Measurements from ENCODE around the gene ALG12.

The ALG12 gene

DNA sequence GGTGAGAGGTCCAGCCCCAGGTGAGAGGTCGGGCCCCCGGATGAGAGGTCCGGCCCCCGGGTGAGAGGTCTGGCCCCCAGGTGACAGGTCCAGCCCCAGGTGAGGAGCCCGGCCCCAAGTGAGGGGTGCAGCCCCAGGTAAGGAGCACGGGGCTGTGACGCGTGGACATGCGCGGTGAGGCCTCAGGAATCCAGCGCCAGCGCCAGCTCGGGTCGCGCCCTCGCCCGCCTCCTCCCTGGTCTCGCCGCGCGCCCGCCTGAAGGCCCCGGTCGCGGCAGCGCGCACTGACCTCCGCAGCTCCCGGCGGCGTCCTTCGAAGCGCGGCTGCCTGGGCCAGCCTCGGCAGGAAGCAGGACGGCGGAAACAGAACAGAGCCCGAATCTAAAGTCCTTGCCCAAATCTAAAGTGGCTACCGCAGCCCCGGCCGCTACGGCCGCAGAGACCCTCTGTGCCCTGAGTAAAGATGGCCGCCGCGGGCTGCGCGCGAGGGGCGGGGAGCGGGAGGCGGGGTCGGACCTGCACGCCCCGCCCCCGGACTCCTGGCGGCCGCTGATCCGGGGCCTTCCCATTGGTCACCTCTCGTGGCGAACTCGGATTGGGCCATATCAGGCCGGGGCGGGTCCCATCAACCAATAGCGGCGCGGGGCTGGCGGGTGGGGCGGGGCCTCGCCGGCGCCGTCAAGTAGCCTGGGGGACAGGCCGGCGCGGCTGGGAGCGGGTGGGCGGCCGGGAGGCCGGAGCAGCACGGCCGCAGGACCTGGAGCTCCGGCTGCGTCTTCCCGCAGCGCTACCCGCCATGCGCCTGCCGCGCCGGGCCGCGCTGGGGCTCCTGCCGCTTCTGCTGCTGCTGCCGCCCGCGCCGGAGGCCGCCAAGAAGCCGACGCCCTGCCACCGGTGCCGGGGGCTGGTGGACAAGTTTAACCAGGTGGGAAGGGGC is at the start of gene ALG12, which contains the start of gene CRELD2:
TSS of gene ALG12 (minus strand) at position 465 of the 937 bp plus-strand sequence. CDS start 4,673 bp downstream, outside the sequence.
TSS of gene CRELD2 (plus strand) at position 661 of the 937 bp plus-strand sequence. CDS start at position 797, 136 bp downstream.
- H3K4me3 ChIP-seq (ENCODE audit: low read depth, low read length): peak within 1 kb of the TSS; percentile 75
- peak; percentile 91 for DNase-seq (ENCODE audit: low read depth)

GRCh38 chr22:49967706-49968208 is 49.5 kb upstream of the ALG12 start:
- no peak for DNase-seq (ENCODE audit: low read depth)
- H3K4me3 ChIP-seq (ENCODE audit: low read depth, low read length): no peak overlapping the region

GRCh38 chr22:49966774-49967705 is 48.8 kb upstream of the ALG12 start:
- DNase-seq (ENCODE audit: low read depth): no peak
- no peak overlapping the region for H3K4me3 ChIP-seq (ENCODE audit: low read depth, low read length)

DNA sequence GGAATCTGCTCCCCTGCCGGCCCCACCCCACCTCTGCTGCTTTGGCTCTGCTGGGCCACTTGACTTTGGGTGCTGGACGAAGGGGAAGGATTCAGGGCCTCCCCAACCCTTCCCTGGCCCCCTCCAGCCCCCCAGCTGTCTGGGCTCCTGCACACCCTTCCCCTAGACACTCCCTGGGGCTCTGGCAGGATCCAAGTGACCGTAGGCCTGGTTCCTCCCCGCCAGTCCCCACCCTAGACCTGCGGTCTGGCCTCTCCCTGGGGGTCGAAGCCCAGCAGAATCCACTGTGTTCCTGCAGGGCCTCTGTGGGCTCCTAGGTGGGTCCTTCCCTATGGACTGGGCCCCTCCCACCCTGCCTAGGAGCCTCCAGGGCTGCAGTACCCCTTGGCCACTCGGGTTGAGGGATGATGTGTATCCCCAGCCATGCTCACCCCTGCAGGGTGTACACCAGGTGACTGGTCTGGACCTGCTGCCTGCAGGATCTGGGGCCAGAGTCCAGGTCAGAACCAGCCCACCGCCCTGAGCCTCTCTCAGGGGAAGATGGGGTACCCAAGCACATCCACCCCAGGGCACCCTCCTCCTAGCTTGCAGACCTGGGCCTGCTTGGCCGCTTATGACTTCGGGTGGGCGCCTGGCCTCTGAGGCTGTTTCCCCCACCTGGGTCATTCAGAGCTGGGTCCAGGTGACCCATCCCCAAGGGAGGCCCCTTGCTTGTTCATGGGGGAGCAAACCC is 48.0 kb upstream of the ALG12 start:
- no peak for DNase-seq (ENCODE audit: low read depth)
- H3K4me3 ChIP-seq (ENCODE audit: low read depth, low read length): no peak overlapping the region

DNA sequence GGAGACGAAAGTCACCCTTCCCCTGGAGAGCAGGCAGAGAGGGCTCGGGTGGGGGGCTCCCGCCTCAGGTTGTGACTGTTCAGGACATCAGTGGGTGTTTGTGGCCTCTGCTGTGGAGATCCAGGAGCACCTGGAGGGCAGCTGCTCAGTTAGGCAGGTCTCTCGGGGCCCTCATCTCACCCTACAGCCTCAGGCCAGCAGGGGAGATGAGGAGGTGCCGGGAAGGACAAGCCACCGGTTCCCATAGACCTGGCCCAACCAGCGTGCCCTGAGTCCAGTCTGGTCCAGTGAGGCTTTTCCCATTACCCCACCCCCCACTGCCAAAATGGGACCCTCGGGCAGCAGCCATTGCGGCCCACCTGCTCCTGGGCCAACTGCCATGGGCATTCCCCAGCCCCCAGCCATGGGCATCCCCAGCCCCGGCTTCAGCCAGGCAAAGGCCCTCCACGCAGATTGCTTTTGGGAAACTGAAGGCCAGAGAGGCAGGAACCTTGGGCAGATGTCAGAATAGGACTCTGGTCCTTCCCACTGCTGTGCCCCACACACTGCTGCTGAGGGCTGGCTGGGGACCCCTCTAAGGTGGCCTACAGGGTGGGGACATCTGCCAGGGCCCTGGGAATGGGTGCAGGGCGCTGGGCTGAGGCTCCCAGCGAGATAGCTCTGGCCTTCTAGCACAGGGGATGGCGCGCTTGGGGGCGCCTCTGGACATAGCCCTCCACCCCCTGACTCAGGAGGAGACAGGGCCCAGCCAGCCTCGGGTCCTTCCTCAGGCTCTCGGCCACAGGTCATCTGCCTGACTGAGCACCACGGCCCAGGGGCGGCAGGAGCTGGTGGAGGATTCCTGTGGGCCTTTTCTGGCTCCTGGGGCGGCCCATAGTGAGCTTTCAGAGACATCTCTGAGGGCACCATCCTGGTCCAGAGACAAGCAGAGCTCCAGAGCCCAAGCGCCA is 47.1 kb upstream of the ALG12 start:
- no peak overlapping the region for H3K4me3 ChIP-seq (ENCODE audit: low read depth, low read length)
- DNase-seq (ENCODE audit: low read depth): no peak

- H3K4me3 ChIP-seq (ENCODE audit: low read depth, low read length): no peak overlapping the region
- DNase-seq (ENCODE audit: low read depth): no peak
These were observed 46.2 kb upstream of the ALG12 start for GRCh38 chr22:49964136-49965090.

DNA sequence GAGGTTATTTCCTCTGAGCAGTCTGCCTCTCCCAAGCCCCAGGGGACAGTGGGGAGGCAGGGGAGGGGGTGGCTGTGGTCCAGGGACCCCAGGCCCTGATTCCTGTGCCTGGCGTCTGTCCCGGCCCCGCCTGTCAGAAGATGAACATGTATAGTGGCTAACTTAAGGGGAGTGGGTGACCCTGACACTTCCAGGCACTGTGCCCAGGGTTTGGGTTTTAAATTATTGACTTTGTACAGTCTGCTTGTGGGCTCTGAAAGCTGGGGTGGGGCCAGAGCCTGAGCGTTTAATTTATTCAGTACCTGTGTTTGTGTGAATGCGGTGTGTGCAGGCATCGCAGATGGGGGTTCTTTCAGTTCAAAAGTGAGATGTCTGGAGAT is 45.4 kb upstream of the ALG12 start:
- no peak overlapping the region for H3K4me3 ChIP-seq (ENCODE audit: low read depth, low read length)
- DNase-seq (ENCODE audit: low read depth): no peak

DNA sequence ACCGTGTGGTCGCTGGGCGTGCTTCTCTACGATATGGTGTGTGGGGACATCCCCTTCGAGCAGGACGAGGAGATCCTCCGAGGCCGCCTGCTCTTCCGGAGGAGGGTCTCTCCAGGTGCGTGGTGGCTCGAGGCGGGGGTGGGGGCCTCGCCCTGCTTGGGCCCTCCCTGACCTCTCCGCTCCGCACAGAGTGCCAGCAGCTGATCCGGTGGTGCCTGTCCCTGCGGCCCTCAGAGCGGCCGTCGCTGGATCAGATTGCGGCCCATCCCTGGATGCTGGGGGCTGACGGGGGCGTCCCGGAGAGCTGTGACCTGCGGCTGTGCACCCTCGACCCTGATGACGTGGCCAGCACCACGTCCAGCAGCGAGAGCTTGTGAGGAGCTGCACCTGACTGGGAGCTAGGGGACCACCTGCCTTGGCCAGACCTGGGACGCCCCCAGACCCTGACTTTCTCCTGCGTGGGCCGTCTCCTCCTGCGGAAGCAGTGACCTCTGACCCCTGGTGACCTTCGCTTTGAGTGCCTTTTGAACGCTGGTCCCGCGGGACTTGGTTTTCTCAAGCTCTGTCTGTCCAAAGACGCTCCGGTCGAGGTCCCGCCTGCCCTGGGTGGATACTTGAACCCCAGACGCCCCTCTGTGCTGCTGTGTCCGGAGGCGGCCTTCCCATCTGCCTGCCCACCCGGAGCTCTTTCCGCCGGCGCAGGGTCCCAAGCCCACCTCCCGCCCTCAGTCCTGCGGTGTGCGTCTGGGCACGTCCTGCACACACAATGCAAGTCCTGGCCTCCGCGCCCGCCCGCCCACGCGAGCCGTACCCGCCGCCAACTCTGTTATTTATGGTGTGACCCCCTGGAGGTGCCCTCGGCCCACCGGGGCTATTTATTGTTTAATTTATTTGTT is 44.8 kb upstream of the ALG12 start:
- no peak for DNase-seq (ENCODE audit: low read depth)
- H3K4me3 ChIP-seq (ENCODE audit: low read depth, low read length): peak overlapping the region; percentile 68

DNA sequence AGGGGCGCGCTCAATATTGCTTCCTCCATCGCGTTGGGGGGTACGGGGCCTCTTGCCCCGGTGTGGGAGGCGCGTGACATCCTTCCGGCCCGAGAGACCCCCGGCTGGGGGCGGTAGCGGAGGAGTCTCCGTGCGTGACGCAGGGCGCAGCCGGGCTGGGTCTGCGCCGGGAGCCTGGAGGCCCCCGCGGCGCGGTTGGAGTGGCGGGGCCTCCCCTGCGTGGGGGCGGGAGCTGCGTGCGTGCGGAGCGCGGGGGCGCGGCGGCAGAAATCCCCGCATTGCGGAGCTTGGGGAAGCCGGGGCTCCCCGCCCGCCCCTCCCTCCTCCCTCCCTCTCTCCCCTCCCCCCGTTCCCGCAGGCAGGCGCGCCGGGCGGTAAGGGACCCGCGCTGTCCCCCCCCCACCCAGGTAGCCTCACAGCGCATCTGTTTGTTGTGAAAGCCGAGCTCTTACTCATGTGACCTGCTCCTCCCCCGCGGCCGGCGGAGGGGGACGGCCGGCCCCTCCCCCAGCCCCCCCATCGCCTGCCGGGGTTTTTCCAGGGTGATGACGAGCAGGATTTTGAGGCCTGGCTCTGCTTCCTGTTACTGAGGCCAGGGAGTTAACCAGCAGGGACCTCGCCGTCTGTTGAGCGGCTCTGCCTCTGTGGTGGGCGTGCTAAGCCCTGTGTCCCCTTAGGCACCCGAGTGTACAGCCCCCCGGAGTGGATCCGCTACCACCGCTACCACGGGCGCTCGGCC is 43.9 kb upstream of the ALG12 start:
- peak; percentile 71 for DNase-seq (ENCODE audit: low read depth)
- peak overlapping the region; percentile 68 for H3K4me3 ChIP-seq (ENCODE audit: low read depth, low read length)

DNA sequence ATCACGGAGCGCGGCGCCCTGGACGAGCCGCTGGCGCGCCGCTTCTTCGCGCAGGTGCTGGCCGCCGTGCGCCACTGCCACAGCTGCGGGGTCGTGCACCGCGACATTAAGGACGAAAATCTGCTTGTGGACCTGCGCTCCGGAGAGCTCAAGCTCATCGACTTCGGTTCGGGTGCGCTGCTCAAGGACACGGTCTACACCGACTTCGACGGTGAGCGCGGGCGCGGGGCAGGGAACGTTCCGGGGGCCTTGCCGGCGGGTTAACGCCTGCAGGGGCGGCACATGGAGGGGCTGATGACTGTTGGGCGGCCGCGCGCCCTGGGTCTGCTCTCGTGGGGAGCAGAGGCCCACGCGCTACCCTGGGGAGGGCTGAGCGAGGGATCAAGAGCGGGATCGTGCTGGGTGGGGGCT is 43.4 kb upstream of the ALG12 start:
- H3K4me3 ChIP-seq (ENCODE audit: low read depth, low read length): peak overlapping the region; percentile 68
- no peak for DNase-seq (ENCODE audit: low read depth)

GRCh38 chr22:49961005-49961600 is 42.9 kb upstream of the ALG12 start:
- DNase-seq (ENCODE audit: low read depth): no peak
- peak overlapping the region; percentile 68 for H3K4me3 ChIP-seq (ENCODE audit: low read depth, low read length)

DNA sequence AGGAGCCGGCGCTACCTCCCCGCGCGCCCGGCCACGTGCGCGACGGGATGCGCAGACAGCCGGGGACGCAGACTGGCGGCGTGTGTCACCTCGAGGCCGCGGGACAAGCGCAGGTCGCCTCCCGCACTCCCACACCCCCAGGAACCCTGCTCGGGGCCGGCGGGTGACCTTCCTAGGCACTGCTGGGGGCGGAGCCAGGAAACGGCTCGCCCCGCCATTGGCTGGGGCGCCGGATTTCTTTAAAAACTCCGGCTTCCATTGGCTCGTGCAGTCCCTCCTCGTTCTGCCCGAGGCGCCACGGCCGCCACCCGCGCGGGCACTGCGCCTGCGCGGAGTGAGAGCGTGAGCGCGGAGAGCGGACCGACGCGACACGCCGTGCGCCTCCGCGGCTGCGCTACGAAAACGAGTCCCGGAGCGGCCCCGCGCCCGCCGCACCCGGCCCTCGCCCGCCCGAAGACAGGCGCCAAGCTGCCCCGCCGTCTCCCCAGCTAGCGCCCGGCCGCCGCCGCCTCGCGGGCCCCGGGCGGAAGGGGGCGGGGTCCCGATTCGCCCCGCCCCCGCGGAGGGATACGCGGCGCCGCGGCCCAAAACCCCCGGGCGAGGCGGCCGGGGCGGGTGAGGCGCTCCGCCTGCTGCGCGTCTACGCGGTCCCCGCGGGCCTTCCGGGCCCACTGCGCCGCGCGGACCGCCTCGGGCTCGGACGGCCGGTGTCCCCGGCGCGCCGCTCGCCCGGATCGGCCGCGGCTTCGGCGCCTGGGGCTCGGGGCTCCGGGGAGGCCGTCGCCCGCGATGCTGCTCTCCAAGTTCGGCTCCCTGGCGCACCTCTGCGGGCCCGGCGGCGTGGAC is 42.1 kb upstream of the ALG12 start, which contains the start of gene PIM3:
TSS of gene PIM3 (plus strand) at position 614 of the 846 bp plus-strand sequence. CDS start at position 790, 176 bp downstream.
- peak; percentile 89 for DNase-seq (ENCODE audit: low read depth)
- H3K4me3 ChIP-seq (ENCODE audit: low read depth, low read length): peak within 1 kb of the TSS; percentile 68

GRCh38 chr22:49959782-49960158 is 41.5 kb upstream of the ALG12 start:
- DNase-seq (ENCODE audit: low read depth): no peak
- peak overlapping the region; percentile 68 for H3K4me3 ChIP-seq (ENCODE audit: low read depth, low read length)

Measured in skeletal muscle cell (primary cell).